Islet precursor cell (in vitro differentiated cells): ENCODE results near the gene CLN5.

Experiments
- DNase-seq: peaks from one replicate; pipeline ENCODE4 v3.0.0-alpha.2; 2018

Gene CLN5

GRCh38 chr13:77022341-77022740 is 30.5 kb downstream of the CLN5 start:
- DNase-seq: no peak

- peak; percentile 88 for DNase-seq
These were observed 34.5 kb downstream of the CLN5 start for GRCh38 chr13:77026255-77026860.

- peak; percentile 97 for DNase-seq
These were observed 35.2 kb downstream of the CLN5 start, which contains the start of gene FBXL3 for GRCh38 chr13:77026861-77027621. Gene FBXL3 (minus strand): TSS chr13:77027159. CDS start chr13:77021860, 5,299 bp downstream.

- no peak for DNase-seq
These were observed 36.3 kb downstream of the CLN5 start for GRCh38 chr13:77028202-77028601.

GRCh38 chr13:77029436-77029835 is 37.6 kb downstream of the CLN5 start:
- DNase-seq: no peak

GRCh38 chr13:77031656-77032243 is 39.9 kb downstream of the CLN5 start:
- DNase-seq: no peak

GRCh38 chr13:77033717-77034302 is 41.9 kb downstream of the CLN5 start:
- no peak for DNase-seq

GRCh38 chr13:77034881-77035280 is 43.0 kb downstream of the CLN5 start:
- DNase-seq: no peak

GRCh38 chr13:77036279-77036678 is 44.4 kb downstream of the CLN5 start:
- DNase-seq: no peak

- no peak for DNase-seq
These were observed 47.1 kb downstream of the CLN5 start for GRCh38 chr13:77038907-77039480.

- DNase-seq: no peak
These were observed 48.2 kb downstream of the CLN5 start for GRCh38 chr13:77040076-77040475.

GRCh38 chr13:77040835-77041234 is 49.0 kb downstream of the CLN5 start:
- no peak for DNase-seq

- no peak for DNase-seq
These were observed 50.8 kb downstream of the CLN5 start for GRCh38 chr13:77042566-77043177.

GRCh38 chr13:77047649-77048343 is 55.9 kb downstream of the CLN5 start:
- no peak for DNase-seq

- DNase-seq: no peak
These were observed 56.8 kb downstream of the CLN5 start for GRCh38 chr13:77048681-77049080.

GRCh38 chr13:77053192-77053591 is 61.3 kb downstream of the CLN5 start:
- DNase-seq: no peak
